H1 (cell line): Measurements from ENCODE around the gene ARHGDIG. TPM values are rescaled to one million over a fixed set of nuclear protein-coding genes. Genes with fewer than 3 reads are reported as not detected.

Experiments
- CTCF ChIA-PET: fragments of 300-600 bp; sonication (Branson Sonifier 250); formaldehyde crosslinking; loops from one replicate; lab custom pipeline; 2021; ENCODE audit not compliant: partially characterized antibody; lab: Charles Lee
- POLR2A ChIA-PET: fragments of 300-600 bp; sonication (Branson Sonifier 250); formaldehyde crosslinking; loops from one replicate; lab custom pipeline; 2021; ENCODE audit warnings: inconsistent platforms; ENCODE audit not compliant: partially characterized antibody; lab: Charles Lee
- DNase-seq, 2 experiments: peaks; one replicate each; pipeline versions ENCODE4 v3.0.0 to v3.0.0-alpha.2; 2010 to 2022; ENCODE audit warnings: low spot score in 2 of 2, low read depth in 1 of 2, mixed read lengths in 1 of 2
- FAIRE-seq: peaks from 2 replicates; lab custom pipeline; 2011; peaks lifted over from hg19 to GRCh38; lab: Jason Lieb, UNC
- H2AFZ ChIP-seq: 2 replicates; pipeline ENCODE4 v1.8.1; 2012; ENCODE audit warnings: low read length, inconsistent platforms
- H2AK5ac ChIP-seq: 2 replicates; pipeline ENCODE4 v1.6.1; 2013; ENCODE audit warnings: low read depth, low read length
- H2BK120ac ChIP-seq: replicated peaks from 2 replicates; pipeline ENCODE3; 2013; ENCODE audit warnings: low read depth, low read length, inconsistent platforms
- H2BK12ac ChIP-seq: 2 replicates; pipeline ENCODE4 v1.6.1; 2013; ENCODE audit warnings: low read depth, low read length
- H2BK15ac ChIP-seq: 2 replicates; pipeline ENCODE4 v1.6.1; 2013; ENCODE audit warnings: low read length
- H2BK20ac ChIP-seq: 2 replicates; pipeline ENCODE4 v1.6.1; 2013; ENCODE audit warnings: low read length
- H2BK5ac ChIP-seq: 2 replicates; pipeline ENCODE4 v1.6.1; 2013; ENCODE audit warnings: low read depth, low read length
- H3K14ac ChIP-seq: 2 replicates; pipeline ENCODE4 v1.6.1; 2013; ENCODE audit warnings: inconsistent platforms; ENCODE audit not compliant: insufficient read length
- H3K18ac ChIP-seq: 2 replicates; pipeline ENCODE4 v1.6.1; 2013; ENCODE audit warnings: low read length; ENCODE audit errors: extremely low read depth
- H3K23ac ChIP-seq: 2 replicates; pipeline ENCODE4 v1.6.1; 2013; ENCODE audit warnings: inconsistent platforms; ENCODE audit not compliant: insufficient read length
- H3K23me2 ChIP-seq: 2 replicates; pipeline ENCODE4 v1.6.1; 2013; ENCODE audit warnings: low read depth, low read length
- H3K27ac ChIP-seq: 2 replicates; pipeline ENCODE4 v1.6.1; 2011; ENCODE audit warnings: low read depth, low read length, inconsistent platforms
- H3K27me3 ChIP-seq, 4 experiments: replicated peaks in 1 of 4; 1 replicate in 1 of 4; 2 replicates in 3 of 4; pipeline versions ENCODE4 v1.6.1 to v1.8.1; 2011 to 2013; ENCODE audit warnings: low read length in 3 of 4, mild to moderate bottlenecking in 3 of 4, inconsistent platforms in 2 of 4, mixed read lengths in 2 of 4, moderate library complexity in 1 of 4; ENCODE audit not compliant: control insufficient read depth in 3 of 4, insufficient read depth in 3 of 4; ENCODE audit errors: extremely low read depth in 1 of 4
- H3K36me3 ChIP-seq, 4 experiments: 2 replicates each; pipeline versions ENCODE4 v1.6.1 to v1.8.1; 2011 to 2013; ENCODE audit warnings: mild to moderate bottlenecking in 4 of 4, low read length in 3 of 4, moderate library complexity in 2 of 4, control low read depth in 1 of 4, inconsistent platforms in 1 of 4; ENCODE audit not compliant: insufficient read depth in 4 of 4, control insufficient read depth in 2 of 4
- H3K4ac ChIP-seq: replicated peaks from 2 replicates; pipeline ENCODE3; 2013; ENCODE audit warnings: low read length, low read depth, mixed read lengths, inconsistent platforms; ENCODE audit not compliant: insufficient read length
- H3K4me1 ChIP-seq, 4 experiments: replicated peaks in 1 of 4; 1 replicate in 1 of 4; 2 replicates in 3 of 4; pipeline versions ENCODE4 v1.6.1 to v1.8.1; 2011 to 2013; ENCODE audit warnings: low read length in 3 of 4, inconsistent platforms in 2 of 4, mixed read lengths in 1 of 4; ENCODE audit not compliant: insufficient read depth in 4 of 4, control insufficient read depth in 3 of 4
- H3K4me2 ChIP-seq, 2 experiments: 2 replicates each; pipeline versions ENCODE4 v1.6.1 to v1.8.1; 2011 to 2013; ENCODE audit warnings: low read depth in 2 of 2, low read length in 2 of 2, control low read depth in 1 of 2, inconsistent platforms in 1 of 2, mild to moderate bottlenecking in 1 of 2; ENCODE audit not compliant: insufficient read depth in 1 of 2
- H3K4me3 ChIP-seq, 4 experiments: fragments of 200-600, 300-600 bp in 1 of 4; sonication (generic), shearing (Covaris generic), sonication (Bioruptor Twin) in 1 of 4; 2 replicates each; pipeline versions ENCODE4 v1.5.1 to v1.8.1; 2011 to 2016; ENCODE audit warnings: low read length in 4 of 4, low read depth in 3 of 4, control low read depth in 2 of 4, inconsistent platforms in 2 of 4, mild to moderate bottlenecking in 2 of 4, mixed read lengths in 1 of 4, moderate library complexity in 1 of 4; ENCODE audit not compliant: insufficient read depth in 2 of 4; ENCODE audit errors: extremely low read depth in 1 of 4
- H3K56ac ChIP-seq: replicated peaks from 2 replicates; pipeline ENCODE3; 2013; ENCODE audit warnings: low read depth, mild to moderate bottlenecking, mixed read lengths, low read length, inconsistent platforms; ENCODE audit not compliant: insufficient read length
- H3K79me1 ChIP-seq: 2 replicates; pipeline ENCODE4 v1.6.1; 2013; ENCODE audit warnings: low read depth, low read length, control low read depth
- H3K79me2 ChIP-seq, 2 experiments: 2 replicates each; pipeline versions ENCODE4 v1.6.1 to v1.8.1; 2012 to 2013; ENCODE audit warnings: low read length in 2 of 2, mild to moderate bottlenecking in 2 of 2, inconsistent platforms in 1 of 2; ENCODE audit not compliant: insufficient read depth in 2 of 2, control insufficient read depth in 1 of 2
- H3K9ac ChIP-seq, 4 experiments: replicated peaks in 1 of 4; 1 replicate in 1 of 4; 2 replicates in 3 of 4; pipeline versions ENCODE4 v1.6.1 to v1.8.1; 2011 to 2013; ENCODE audit warnings: low read depth in 3 of 4, low read length in 3 of 4, control low read depth in 2 of 4, mild to moderate bottlenecking in 2 of 4, moderate library complexity in 2 of 4, inconsistent platforms in 1 of 4; ENCODE audit errors: extremely low read depth in 1 of 4
- H3K9me3 ChIP-seq, 2 experiments: 2 replicates each; pipeline versions ENCODE4 v1.6.1 to v1.8.1; 2012 to 2013; ENCODE audit warnings: mild to moderate bottlenecking in 2 of 2, moderate library complexity in 2 of 2, control low read depth in 1 of 2, inconsistent platforms in 1 of 2, low read depth in 1 of 2, low read length in 1 of 2, mixed read lengths in 1 of 2; ENCODE audit not compliant: insufficient read depth in 2 of 2
- H4K20me1 ChIP-seq, 2 experiments: replicated peaks in 1 of 2; 2 replicates each; pipeline versions ENCODE3 to v1.8.1; 2011 to 2013; ENCODE audit warnings: inconsistent platforms in 2 of 2, low read length in 2 of 2, mild to moderate bottlenecking in 1 of 2; ENCODE audit not compliant: insufficient read depth in 2 of 2, control insufficient read depth in 1 of 2
- H4K5ac ChIP-seq: 2 replicates; pipeline ENCODE4 v1.6.1; 2013; ENCODE audit warnings: low read length, low read depth, mixed read lengths, inconsistent platforms; ENCODE audit not compliant: insufficient read length
- H4K8ac ChIP-seq: 2 replicates; pipeline ENCODE4 v1.8.0; 2013; ENCODE audit warnings: mild to moderate bottlenecking, moderate library complexity, low read length, inconsistent platforms; ENCODE audit not compliant: insufficient read depth; ENCODE audit errors: extremely low read depth
- H4K91ac ChIP-seq: replicated peaks from 2 replicates; pipeline ENCODE3; 2013; ENCODE audit warnings: low read length, mixed read lengths, inconsistent platforms; ENCODE audit not compliant: insufficient read length
- ASH2L ChIP-seq: fragments of 200-600, 300-600 bp; sonication (generic); IDR thresholded peaks from one replicate; pipeline ENCODE4 v1.7.1; 2017; ENCODE audit warnings: low read length
- BRCA1 ChIP-seq: IDR thresholded peaks from 2 replicates; pipeline ENCODE4 v1.6.1; 2012; ENCODE audit warnings: low read depth, low read length, improper control_type of control experiment
- CEBPB ChIP-seq: IDR thresholded peaks from 2 replicates; pipeline ENCODE4 v1.6.1; 2012; ENCODE audit warnings: low read depth, low read length
- KDM1A ChIP-seq: fragments of 200-600, 300-600 bp; sonication (generic); IDR thresholded peaks from 2 replicates; pipeline ENCODE4 v1.7.1; 2016; ENCODE audit warnings: mild to moderate bottlenecking, low read length, borderline replicate concordance
- RXRA ChIP-seq: IDR thresholded peaks from 2 replicates; pipeline ENCODE4 v1.6.1; 2011; ENCODE audit warnings: low read depth, mild to moderate bottlenecking, low read length, moderate library complexity; ENCODE audit not compliant: insufficient read depth
- SIX5 ChIP-seq: IDR thresholded peaks from 2 replicates; pipeline ENCODE4 v1.6.1; 2011; ENCODE audit warnings: mild to moderate bottlenecking, low read depth, low read length
- TBP ChIP-seq: IDR thresholded peaks from 2 replicates; pipeline ENCODE4 v1.6.1; 2011; ENCODE audit warnings: low read depth, low read length, improper control_type of control experiment
- TEAD4 ChIP-seq: IDR thresholded peaks from 2 replicates; pipeline ENCODE4 v1.6.1; 2012; ENCODE audit warnings: low read depth, low read length, inconsistent platforms, mixed read lengths
- WGBS, 2 experiments: shearing (Covaris generic) in 1 of 2; methylation state at CpG; one replicate each; pipeline versions ENCODE4 v1.1.6 to v1.1.7; 2013 to 2015; ENCODE audit warnings: low lambda C conversion rate in 2 of 2, mixed read lengths in 2 of 2, inconsistent platforms in 1 of 2, low coverage in 1 of 2, missing lambda C conversion rate in 1 of 2; ENCODE audit not compliant: insufficient replicate concordance in 2 of 2, insufficient coverage in 1 of 2, insufficient read length in 1 of 2; ENCODE audit errors: extremely low coverage in 1 of 2, missing lambda C conversion rate in 1 of 2; 5-methylcytosine and 5-hydroxymethylcytosine counted together
- polyA plus RNA-seq, 7 experiments: library from polyadenylated mRNA; depleted of rRNA in 3 of 7; stranded (reverse) in 5 of 7; unstranded in 2 of 7; fragments of >200 nt in 5 of 7; fragments of 200-250 nt in 2 of 7; gene quantifications; 1 replicate in 5 of 7; 2 replicates in 1 of 7; 4 replicates in 1 of 7; pipeline versions ENCODE4 v1.2.1 to v1.2.3, GENCODE V29; 2011 to 2013; ENCODE audit warnings: missing spikeins in 2 of 7, mixed read lengths in 2 of 7
- total RNA-seq: library from RNA; stranded (reverse); fragmentation: NEBNext Ultra II Directional; extraction: Animal tissue kit (Norgen Biotek cat#: 25700); gene quantifications from 2 replicates; pipeline ENCODE4 v1.2.1, GENCODE V29; 2021

The ARHGDIG gene
- total and polyA plus RNA-seq, 2 of the 8 experiments (the other 6 are each of a cell fraction or from before 2014, with no cell fraction given) = 1.2 to 2.9 TPM

- H2BK15ac ChIP-seq = no peak within 1 kb of the TSS
- FAIRE-seq = no peak
- H3K23ac ChIP-seq = no peak within 1 kb of the TSS
- no peak within 1 kb of the TSS for H2BK12ac ChIP-seq
- no peak within 1 kb of the TSS for H2AK5ac ChIP-seq
- H3K79me1 ChIP-seq = no peaks in the 10 kb centered on the region
- no peak for DNase-seq
- WGBS, 2 experiments = 87% methylated on average over 18 of the region's 25 CpGs; no CpG with 5 or more reads in 1 of the 2 experiments
- CTCF ChIA-PET = no interaction called here
- H4K8ac ChIP-seq = no peak within 1 kb of the TSS
- POLR2A ChIA-PET = interaction anchor here (0.6 to 3.3 kb wide), 3 partner anchors 14 to 90 kb away, joined by 3 to 13 read pairs (median 3); no protein-coding TSS in a partner anchor
- no peak within 1 kb of the TSS for H3K9ac ChIP-seq
- no peak within 1 kb of the TSS for H3K27ac ChIP-seq
- no peak within 1 kb of the TSS for H2AFZ ChIP-seq
- TF ChIP-seq BRCA1 = no peak
- TF ChIP-seq RXRA = no peak
- no peak for TF ChIP-seq SIX5
- TF ChIP-seq KDM1A = no peak
- no peak for TF ChIP-seq TEAD4
- TF ChIP-seq TBP = no peak
- TF ChIP-seq CEBPB = no peak
- TF ChIP-seq ASH2L = no peak
- TF ChIP-seq, all 59 proteins: peak for 0
- Histone ChIP-seq H2BK20ac (no peak within 1 kb of the TSS), H3K36me3 (peaks cover 2 to 8% (median 4%) of the 10 kb centered on the region in 4 experiments; a peak in 5 of 8 replicates), H3K79me2 (no peaks in the 10 kb centered on the region), H3K9me3 (peaks cover 0 to 5% of the 10 kb centered on the region in 2 experiments; a peak in 1 of 4 replicates), H3K4ac (no peak within 1 kb of the TSS), H3K27me3 (peaks cover 10 to 27% (median 22%) of the 10 kb centered on the region in 4 experiments), H3K4me1 (peaks cover 0 to 3% (median 0%) of the 10 kb centered on the region in 4 experiments; a peak in 3 of 7 replicates), H4K91ac (no peak within 1 kb of the TSS), H2BK120ac (no peak within 1 kb of the TSS), H4K5ac (no peak within 1 kb of the TSS), H4K20me1 (peaks cover 0 to 2% of the 10 kb centered on the region in 2 experiments), H3K4me3 (no peak within 1 kb of the TSS), H2BK5ac (no peak within 1 kb of the TSS), H3K23me2 (peaks cover 6% of the 10 kb centered on the region; the same call in 1 of the 2 replicates), H3K4me2 (no peak within 1 kb of the TSS), H3K56ac (no peak within 1 kb of the TSS), H3K14ac (no peak within 1 kb of the TSS), H3K18ac (no peak within 1 kb of the TSS)
Observed at GRCh38 chr16:283033-283805, 2.8 kb downstream of the ARHGDIG start, which contains the start of gene PDIA2. TSS of gene PDIA2 (plus strand) at chr16:283164. CDS start at chr16:283170, 6 bp downstream.
